Measurements from ENCODE around the gene DNAJC1. TPM values are rescaled to one million over a fixed set of nuclear protein-coding genes. Genes with fewer than 3 reads are reported as not detected.

Gene DNAJC1
- polyA plus RNA-seq, 2 of the 4 experiments (the other 2 are of a cell fraction), result 19.2 to 34.2 TPM

DNA sequence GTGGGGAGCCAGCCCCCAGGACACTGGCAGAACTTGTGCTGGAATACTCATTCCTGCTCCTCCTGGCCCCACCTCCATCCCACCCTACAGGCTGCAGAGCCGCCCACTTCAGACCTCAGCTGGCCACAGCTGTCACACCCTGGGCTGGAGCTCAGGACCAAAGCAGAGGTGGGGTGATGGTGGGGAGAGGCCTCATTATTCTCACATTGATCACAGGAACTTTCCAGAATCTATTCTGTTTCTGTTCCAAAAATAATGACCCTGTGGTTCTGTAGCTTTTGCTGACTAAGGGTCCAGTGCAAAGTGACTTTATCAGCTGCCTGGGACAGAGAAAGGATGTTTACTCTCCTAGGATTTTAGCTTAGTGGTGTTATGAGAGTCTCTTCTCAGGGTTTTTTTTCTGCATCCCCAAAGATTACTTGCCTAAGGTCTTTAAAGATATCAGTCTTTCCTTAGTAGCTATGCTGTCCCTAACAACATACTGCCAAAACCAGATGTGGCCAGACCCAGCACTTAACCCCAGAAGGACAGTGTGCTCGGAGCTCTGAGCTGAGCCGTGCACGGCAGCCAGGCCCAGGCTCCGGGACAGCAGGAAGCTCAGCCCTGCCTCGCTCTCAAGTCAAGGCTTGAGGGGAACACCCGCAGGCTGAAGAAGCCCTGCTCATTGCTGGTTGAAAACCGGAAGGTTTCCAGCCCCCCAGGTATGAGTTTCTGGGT is 246.2 kb downstream of the DNAJC1 start:
- ChIA-PET POLR2A (no interaction called here), CTCF (interaction anchor here (1.3 kb wide), 1 partner anchor 9 kb away, joined by 4 read pairs; no protein-coding TSS in a partner anchor)
- FAIRE-seq (no peak), ATAC-seq (no peak), DNase-seq (ENCODE audit: low read depth in 1 of 2, low spot score in 1 of 2) (no peak)
- 90% methylated on average over 8 of the region's 8 CpGs for WGBS (ENCODE audit: missing lambda C conversion rate)
- Histone ChIP-seq H3K4me3 (no peak overlapping the region), H3K9me3 (no peaks in the 10 kb centered on the region), H3K4me2 (no peak overlapping the region), H3K27ac (no peak overlapping the region), H3K4me1 (no peaks in the 10 kb centered on the region)
- no peak for TF ChIP-seq CBX8 (IDR thresholded peaks at IDR 0.05)
- TF ChIP-seq MAFK (IDR thresholded peaks at IDR 0.05; ENCODE audit: partially characterized antibody), result peak; percentile 12
- no peak for TF ChIP-seq KDM1A (IDR thresholded peaks at IDR 0.05; ENCODE audit: low read depth)

DNA sequence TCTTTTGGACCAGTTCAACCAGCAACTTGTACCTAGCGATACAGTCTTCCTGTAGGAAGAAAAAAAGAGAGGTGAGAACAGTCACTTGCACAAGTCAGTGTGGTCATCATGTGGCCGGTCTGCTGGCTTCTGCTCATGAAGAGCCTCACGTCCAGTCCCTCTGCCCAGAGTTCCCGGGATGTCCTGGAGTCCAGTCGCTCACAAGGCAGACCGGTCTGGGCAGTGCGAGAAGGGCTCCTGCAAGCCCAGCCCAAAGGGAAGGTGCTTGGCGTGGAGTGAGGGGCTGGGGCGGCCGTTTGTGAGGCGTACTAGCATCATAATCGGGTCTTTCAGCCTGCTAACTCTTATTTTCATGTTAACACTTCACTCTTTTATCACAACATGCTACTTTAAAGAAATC is 246.8 kb downstream of the DNAJC1 start:
- FAIRE-seq, result no peak
- H3K4me1 ChIP-seq, result no peaks in the 10 kb centered on the region
- ChIA-PET CTCF (no interaction called here), POLR2A (no interaction called here)
- no peak for DNase-seq (ENCODE audit: low read depth in 1 of 2, low spot score in 1 of 2)
- 79% methylated on average over 12 of the region's 12 CpGs for WGBS (ENCODE audit: missing lambda C conversion rate)
- no peaks in the 10 kb centered on the region for H3K9me3 ChIP-seq
- TF ChIP-seq ZSCAN20 (CRISPR knock-in tag; IDR thresholded peaks at IDR 0.05), result no peak
- no peak for ATAC-seq
- no peak overlapping the region for H3K4me2 ChIP-seq
- no peak overlapping the region for H3K4me3 ChIP-seq
- no peak overlapping the region for H3K27ac ChIP-seq

DNA sequence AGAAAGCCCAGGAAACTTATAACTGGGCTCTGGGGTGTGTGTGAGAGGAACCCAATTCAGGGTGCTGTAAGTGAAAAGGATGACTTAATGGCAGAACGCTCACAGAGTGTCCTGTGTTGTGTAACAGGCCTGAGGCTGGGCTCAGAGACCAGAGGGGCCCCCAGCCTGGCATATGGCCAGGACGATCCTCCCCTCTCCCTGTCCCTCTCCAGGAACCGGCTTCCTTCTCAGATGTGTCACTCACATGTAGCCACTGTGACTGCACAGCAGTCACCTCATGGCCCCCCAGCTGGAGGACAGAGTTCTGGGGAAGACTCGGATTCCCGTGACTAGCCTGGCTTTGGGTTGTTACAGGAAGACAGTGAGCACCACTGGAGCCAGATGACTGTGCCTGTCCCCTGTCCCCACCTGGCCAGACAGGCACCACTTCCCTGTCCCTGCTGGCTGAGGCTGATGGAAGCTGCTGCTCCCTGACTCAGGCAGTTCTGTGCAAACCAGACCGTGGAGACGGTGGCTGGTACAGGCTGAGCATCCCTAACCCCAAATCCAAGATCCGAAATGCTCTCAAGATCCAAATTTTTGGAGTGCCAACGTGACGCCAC is 249.0 kb downstream of the DNAJC1 start:
- TF ChIP-seq, protein P1, sequence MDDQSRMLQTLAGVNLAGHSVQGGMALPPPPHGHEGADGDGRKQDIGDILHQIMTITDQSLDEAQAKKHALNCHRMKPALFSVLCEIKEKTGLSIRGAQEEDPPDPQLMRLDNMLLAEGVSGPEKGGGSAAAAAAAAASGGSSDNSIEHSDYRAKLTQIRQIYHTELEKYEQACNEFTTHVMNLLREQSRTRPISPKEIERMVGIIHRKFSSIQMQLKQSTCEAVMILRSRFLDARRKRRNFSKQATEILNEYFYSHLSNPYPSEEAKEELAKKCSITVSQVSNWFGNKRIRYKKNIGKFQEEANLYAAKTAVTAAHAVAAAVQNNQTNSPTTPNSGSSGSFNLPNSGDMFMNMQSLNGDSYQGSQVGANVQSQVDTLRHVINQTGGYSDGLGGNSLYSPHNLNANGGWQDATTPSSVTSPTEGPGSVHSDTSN (IDR thresholded peaks at IDR 0.05), result no peak
- TF ChIP-seq FOXS1 (CRISPR knock-in tag; IDR thresholded peaks at IDR 0.05), result no peak
- no peak for TF ChIP-seq MYC (IDR thresholded peaks at IDR 0.05; ENCODE audit: borderline replicate concordance, low read length)
- TF ChIP-seq CHD2 (IDR thresholded peaks at IDR 0.05; ENCODE audit: low read length, partially characterized antibody), result no peak
- TF ChIP-seq ZFP36 (IDR thresholded peaks at IDR 0.05; ENCODE audit: borderline replicate concordance, partially characterized antibody), result no peak
- no peak for TF ChIP-seq HES2 (IDR thresholded peaks at IDR 0.05)
- no peak for TF ChIP-seq EHMT2 (IDR thresholded peaks at IDR 0.05; ENCODE audit: low read depth)
- no peak for TF ChIP-seq RNF2 (IDR thresholded peaks at IDR 0.05; ENCODE audit: borderline replicate concordance, low read depth)
- Histone ChIP-seq H3K27ac (no peak overlapping the region), H3K9me3 (no peaks in the 10 kb centered on the region), H3K4me2 (no peak overlapping the region), H3K4me1 (no peaks in the 10 kb centered on the region), H3K4me3 (no peak overlapping the region)
- CTCF ChIA-PET, result no interaction called here
- FAIRE-seq (no peak), DNase-seq (ENCODE audit: low read depth in 1 of 2, low spot score in 1 of 2) (no peak), ATAC-seq (no peak)
- POLR2A ChIA-PET, result no interaction called here
- 87% methylated on average over 9 of the region's 10 CpGs for WGBS (ENCODE audit: missing lambda C conversion rate)

DNA sequence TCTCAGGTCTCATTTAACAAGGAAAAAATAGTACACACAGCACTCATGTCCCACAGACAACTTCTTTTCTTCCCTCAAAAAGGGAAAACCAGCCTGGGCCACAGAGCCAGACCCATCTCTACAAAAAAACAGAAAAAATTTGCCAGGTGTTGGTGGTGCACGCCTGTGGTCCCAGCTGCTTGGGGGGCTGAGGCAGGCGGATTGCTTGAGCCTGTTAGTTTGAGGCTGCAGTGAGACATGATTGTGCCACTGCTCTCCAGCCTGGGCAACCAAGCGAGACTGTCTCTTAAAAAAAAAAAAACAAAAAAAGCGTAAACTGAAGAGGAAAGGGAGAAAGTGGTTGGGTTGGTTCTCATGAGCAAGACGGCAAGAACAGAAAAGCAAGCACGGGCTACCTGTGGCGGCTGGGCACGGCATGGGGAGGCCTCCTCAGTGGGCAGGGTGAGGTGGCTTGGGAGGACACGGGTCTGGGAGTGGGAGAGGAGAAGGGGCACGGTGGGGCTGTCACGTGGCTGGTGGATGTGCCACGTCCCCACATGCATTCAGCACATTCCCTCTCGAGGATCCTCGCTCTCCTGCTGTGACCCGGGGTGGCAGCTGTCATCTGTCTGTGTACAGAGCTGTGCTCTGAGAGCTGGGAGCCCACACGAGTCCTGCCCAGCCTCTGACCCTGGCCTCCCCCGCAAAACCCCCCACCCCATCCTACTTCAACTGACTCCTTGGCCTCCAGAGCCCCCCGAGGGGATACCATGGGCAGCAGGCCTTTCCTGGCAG is 249.8 kb downstream of the DNAJC1 start:
- 85% methylated on average over 16 of the region's 18 CpGs for WGBS (ENCODE audit: missing lambda C conversion rate)
- Histone ChIP-seq H3K9me3 (no peaks in the 10 kb centered on the region), H3K4me3 (no peak overlapping the region), H3K4me1 (no peaks in the 10 kb centered on the region), H3K4me2 (no peak overlapping the region), H3K27ac (no peak overlapping the region)
- CTCF ChIA-PET, result interaction anchor here (0.9 to 1.9 kb wide), 2 partner anchors 22 to 258 kb away, joined by 3 to 4 read pairs; no protein-coding TSS in a partner anchor
- no peak for FAIRE-seq
- no peak for DNase-seq (ENCODE audit: low read depth in 1 of 2, low spot score in 1 of 2)
- no peak for ATAC-seq
- POLR2A ChIA-PET, result no interaction called here
- TF ChIP-seq HEYL (CRISPR knock-in tag; IDR thresholded peaks at IDR 0.05) (no peak), SMC3 (IDR thresholded peaks at IDR 0.05) (no peak), EHF (CRISPR knock-in tag; IDR thresholded peaks at IDR 0.05) (no peak), RCOR1 (IDR thresholded peaks at IDR 0.05; ENCODE audit: low read depth, low read length) (no peak), POLR2A (IDR thresholded peaks at IDR 0.05; ENCODE audit: low read length) (no peak), SREBF2 (IDR thresholded peaks at IDR 0.05) (no peak), RAD21 (conservative IDR thresholded peaks at IDR 0.05 in 1 of 2, IDR thresholded peaks at IDR 0.05 in 1 of 2) (no peak), HOXA7 (CRISPR knock-in tag; IDR thresholded peaks at IDR 0.05) (no peak), FOXS1 (CRISPR knock-in tag; IDR thresholded peaks at IDR 0.05) (no peak)
- TF ChIP-seq, protein P2, sequence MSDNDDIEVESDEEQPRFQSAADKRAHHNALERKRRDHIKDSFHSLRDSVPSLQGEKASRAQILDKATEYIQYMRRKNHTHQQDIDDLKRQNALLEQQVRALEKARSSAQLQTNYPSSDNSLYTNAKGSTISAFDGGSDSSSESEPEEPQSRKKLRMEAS (IDR thresholded peaks at IDR 0.05), result no peak
- TF ChIP-seq, protein P3, sequence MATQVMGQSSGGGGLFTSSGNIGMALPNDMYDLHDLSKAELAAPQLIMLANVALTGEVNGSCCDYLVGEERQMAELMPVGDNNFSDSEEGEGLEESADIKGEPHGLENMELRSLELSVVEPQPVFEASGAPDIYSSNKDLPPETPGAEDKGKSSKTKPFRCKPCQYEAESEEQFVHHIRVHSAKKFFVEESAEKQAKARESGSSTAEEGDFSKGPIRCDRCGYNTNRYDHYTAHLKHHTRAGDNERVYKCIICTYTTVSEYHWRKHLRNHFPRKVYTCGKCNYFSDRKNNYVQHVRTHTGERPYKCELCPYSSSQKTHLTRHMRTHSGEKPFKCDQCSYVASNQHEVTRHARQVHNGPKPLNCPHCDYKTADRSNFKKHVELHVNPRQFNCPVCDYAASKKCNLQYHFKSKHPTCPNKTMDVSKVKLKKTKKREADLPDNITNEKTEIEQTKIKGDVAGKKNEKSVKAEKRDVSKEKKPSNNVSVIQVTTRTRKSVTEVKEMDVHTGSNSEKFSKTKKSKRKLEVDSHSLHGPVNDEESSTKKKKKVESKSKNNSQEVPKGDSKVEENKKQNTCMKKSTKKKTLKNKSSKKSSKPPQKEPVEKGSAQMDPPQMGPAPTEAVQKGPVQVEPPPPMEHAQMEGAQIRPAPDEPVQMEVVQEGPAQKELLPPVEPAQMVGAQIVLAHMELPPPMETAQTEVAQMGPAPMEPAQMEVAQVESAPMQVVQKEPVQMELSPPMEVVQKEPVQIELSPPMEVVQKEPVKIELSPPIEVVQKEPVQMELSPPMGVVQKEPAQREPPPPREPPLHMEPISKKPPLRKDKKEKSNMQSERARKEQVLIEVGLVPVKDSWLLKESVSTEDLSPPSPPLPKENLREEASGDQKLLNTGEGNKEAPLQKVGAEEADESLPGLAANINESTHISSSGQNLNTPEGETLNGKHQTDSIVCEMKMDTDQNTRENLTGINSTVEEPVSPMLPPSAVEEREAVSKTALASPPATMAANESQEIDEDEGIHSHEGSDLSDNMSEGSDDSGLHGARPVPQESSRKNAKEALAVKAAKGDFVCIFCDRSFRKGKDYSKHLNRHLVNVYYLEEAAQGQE (IDR thresholded peaks at IDR 0.05), result no peak
- TF ChIP-seq, protein P1 (IDR thresholded peaks at IDR 0.05), result no peak
